GM19324 (cell line): ENCODE measurements around the gene NOPCHAP1.
"Not testable (repeated sequence)": the region's sequence is repeated elsewhere in the genome, so short reads cannot be mapped to it uniquely, and the experiment has no call there.

Source experiments
- ATAC-seq: cut with Tn5 transposase; IDR thresholded peaks from one replicate; pipeline ENCODE4 v1.9.1; 2021; ENCODE audit warnings: mild to moderate bottlenecking, moderate library complexity; ENCODE audit not compliant: unreplicated experiment, low FRiP score

NOPCHAP1 gene

GRCh38 chr12:104964167-104964855, 21.8 kb upstream of the NOPCHAP1 start:
- ATAC-seq, result no peak

- no peak for ATAC-seq
Measured at GRCh38 chr12:104964856-104965205, 21.3 kb upstream of the NOPCHAP1 start.

- no peak for ATAC-seq
Measured at GRCh38 chr12:104966677-104967076, 19.4 kb upstream of the NOPCHAP1 start.

- ATAC-seq, result no peak
Measured at GRCh38 chr12:104969343-104969742, 16.8 kb upstream of the NOPCHAP1 start.

- no peak for ATAC-seq
Measured at GRCh38 chr12:104971306-104971705, 14.8 kb upstream of the NOPCHAP1 start.

GRCh38 chr12:104973250-104973649, 12.9 kb upstream of the NOPCHAP1 start:
- ATAC-seq, result no peak

- peak; percentile 86 for ATAC-seq
Measured at GRCh38 chr12:104974626-104975290, 11.4 kb upstream of the NOPCHAP1 start.

GRCh38 chr12:104975587-104976343, 10.4 kb upstream of the NOPCHAP1 start:
- ATAC-seq, result no peak

- ATAC-seq, result no peak
Measured at GRCh38 chr12:104976703-104977102, 9.4 kb upstream of the NOPCHAP1 start.

GRCh38 chr12:104977688-104978087, 8.4 kb upstream of the NOPCHAP1 start:
- not testable (repeated sequence) for ATAC-seq

GRCh38 chr12:104985206-104985605, 910 bp upstream of the NOPCHAP1 start:
- ATAC-seq, result no peak

- ATAC-seq, result no peak
Measured at GRCh38 chr12:104990950-104991349, 4.8 kb downstream of the NOPCHAP1 start.

- no peak for ATAC-seq
Measured at GRCh38 chr12:104991565-104992128, 5.5 kb downstream of the NOPCHAP1 start.

GRCh38 chr12:104994336-104994735, 8.2 kb downstream of the NOPCHAP1 start:
- ATAC-seq, result no peak

GRCh38 chr12:104997541-104997940, 11.4 kb downstream of the NOPCHAP1 start:
- ATAC-seq, result no peak

GRCh38 chr12:104998423-104999346, 12.6 kb downstream of the NOPCHAP1 start:
- ATAC-seq, result no peak

- no peak for ATAC-seq
Measured at GRCh38 chr12:104999347-104999685, 13.2 kb downstream of the NOPCHAP1 start.

GRCh38 chr12:105001476-105001875, 15.4 kb downstream of the NOPCHAP1 start:
- ATAC-seq, result no peak

- ATAC-seq, result no peak
Measured at GRCh38 chr12:105013892-105014291, 27.8 kb downstream of the NOPCHAP1 start.

- ATAC-seq, result no peak
Measured at GRCh38 chr12:105014603-105015002, 28.5 kb downstream of the NOPCHAP1 start.
